Suprapubic skin (tissue), 4 donors: ENCODE results near the gene RBM41. TPM values are rescaled to one million over a fixed set of nuclear protein-coding genes. Genes with fewer than 3 reads are reported as not detected.
"Not testable (repeated sequence)": the region's sequence is repeated elsewhere in the genome, so short reads cannot be mapped to it uniquely, and the experiment has no call there.

Experiments
- DNase-seq, 2 donors: peaks; one replicate each; pipeline ENCODE4 v3.0.0-alpha.2; 2019; ENCODE audit warnings: low spot score in 2 of 2
- H3K27ac ChIP-seq: fragments of 200-600 bp; sonication (generic); one replicate; pipeline ENCODE4 v1.5.1; 2019
- H3K27me3 ChIP-seq: fragments of 200-600 bp; sonication (generic); one replicate; pipeline ENCODE4 v1.5.1; 2019
- H3K36me3 ChIP-seq: fragments of 200-600 bp; sonication (generic); one replicate; pipeline ENCODE4 v1.5.1; 2019
- H3K4me1 ChIP-seq: fragments of 200-600 bp; sonication (generic); one replicate; pipeline ENCODE4 v1.5.1; 2019
- H3K4me3 ChIP-seq: fragments of 200-600 bp; sonication (generic); one replicate; pipeline ENCODE4 v1.5.1; 2019; ENCODE audit warnings: mild to moderate bottlenecking
- H3K9me3 ChIP-seq: fragments of 200-600 bp; sonication (generic); one replicate; pipeline ENCODE4 v1.5.1; 2019
- EP300 ChIP-seq: sonication (generic); formaldehyde crosslinking; IDR thresholded peaks from one replicate; pipeline ENCODE4 v1.6.1; 2017; ENCODE audit warnings: antibody characterized with exemption
- POLR2A ChIP-seq, 2 donors: fragments of 450-650 bp; IDR thresholded peaks; one replicate each; pipeline ENCODE4 v1.6.1; 2017; ENCODE audit warnings: antibody characterized with exemption in 2 of 2, mild to moderate bottlenecking in 2 of 2, moderate library complexity in 2 of 2
- POLR2AphosphoS5 ChIP-seq, 3 donors: sonication (generic); formaldehyde crosslinking; IDR thresholded peaks; one replicate each; pipeline ENCODE4 v1.6.1; 2017; ENCODE audit warnings: antibody characterized with exemption in 3 of 3
- WGBS: methylation state at CpG from one replicate; pipeline ENCODE4 v1.1.5; 2018; 5-methylcytosine and 5-hydroxymethylcytosine counted together
- total RNA-seq, 4 donors: library from RNA; depleted of rRNA; stranded (reverse); fragments of >200 nt; gene quantifications; one replicate each; pipeline ENCODE4 v1.1.0, GENCODE V29; 2016
- TF ChIP-seq, protein P1 (sequence below), 2 donors: fragments of 200-600 bp in 1 of 2; fragments of 450-650 bp in 1 of 2; sonication (generic) in 1 of 2; IDR thresholded peaks; one replicate each; pipeline ENCODE4 v1.5.1; 2016 to 2019; ENCODE audit warnings: antibody characterized with exemption in 2 of 2, mild to moderate bottlenecking in 1 of 2, moderate library complexity in 1 of 2

RBM41 gene
- total RNA-seq: 10 to 100 TPM; 11.7 to 29.7 (median 18.9) TPM

DNA sequence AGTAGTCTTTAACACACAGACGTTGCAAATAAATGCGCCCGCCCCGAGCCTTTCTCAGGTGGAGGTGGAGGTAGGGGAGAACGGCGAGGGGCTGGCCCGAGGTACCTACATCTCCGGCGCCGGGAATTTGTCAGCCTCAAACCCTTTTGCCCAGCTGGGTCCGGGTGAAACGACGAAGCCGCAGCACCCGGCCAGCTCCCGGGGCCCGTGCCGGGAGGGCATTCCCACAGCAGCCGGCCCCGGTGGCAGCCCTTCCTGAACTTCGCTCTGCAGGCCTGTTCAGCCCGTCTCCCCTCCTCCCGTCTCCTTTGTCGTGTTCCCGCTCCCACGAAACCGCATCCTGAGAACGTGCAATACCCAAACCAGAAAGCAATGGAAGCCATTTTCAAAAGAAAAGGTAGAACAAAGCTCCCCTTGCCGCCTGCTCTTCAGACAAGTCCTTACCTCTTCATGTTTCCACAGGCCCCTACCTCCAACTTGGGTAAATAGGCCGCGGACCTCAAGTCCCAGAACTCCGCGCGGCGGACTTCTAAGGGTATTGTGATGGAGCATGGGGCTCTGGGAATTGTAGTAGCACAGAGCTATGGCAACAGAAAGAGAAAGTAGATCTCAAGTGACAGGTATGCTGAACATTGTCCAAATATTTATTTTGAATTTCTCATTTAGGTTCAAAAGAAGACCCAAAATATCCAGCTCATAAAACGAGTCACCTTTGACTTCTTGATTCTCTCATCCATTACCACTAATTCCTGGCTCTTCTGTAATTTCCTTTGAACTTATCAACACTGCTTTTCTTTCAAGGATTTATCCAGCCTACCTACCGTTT is at the start of gene RBM41:
TSS of gene RBM41 (minus strand) at position 501 of the 826 bp plus-strand sequence. CDS start at position 452, 49 bp downstream.
- no peak for TF ChIP-seq EP300
- no peak for TF ChIP-seq POLR2A (IDR thresholded peaks at IDR 0.05)
- Histone ChIP-seq H3K4me3 (peak within 1 kb of the TSS; percentile 65), H3K9me3 (no peaks in the 10 kb centered on the region), H3K4me1 (peaks cover 5% of the 10 kb centered on the region), H3K36me3 (peaks cover 14% of the 10 kb centered on the region), H3K27me3 (no peaks in the 10 kb centered on the region), H3K27ac (peak within 1 kb of the TSS; percentile 62)
- peak; percentile 73 to 77 for DNase-seq
- 24% methylated on average over 30 of the region's 37 CpGs for WGBS

DNA sequence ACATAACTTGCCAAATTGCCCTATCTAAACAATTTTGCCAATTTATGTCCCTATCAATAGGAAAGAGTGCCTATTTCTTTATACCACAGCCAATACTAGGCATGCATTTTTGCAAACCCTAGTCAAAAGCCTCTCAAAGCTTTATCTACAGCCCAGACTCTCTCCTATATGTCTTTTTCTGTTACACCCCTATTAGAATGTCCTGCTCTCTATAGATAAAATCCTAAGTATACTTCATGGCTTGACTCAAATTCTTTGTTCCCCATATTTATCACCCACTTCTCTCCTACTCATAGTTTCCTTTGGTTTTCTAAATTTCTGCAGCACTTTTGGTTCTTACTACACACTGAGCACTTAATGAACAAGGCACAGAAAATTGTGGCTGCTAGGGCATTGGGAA is 49.6 kb upstream of the RBM41 start:
- Histone ChIP-seq H3K4me1 (no peaks in the 10 kb centered on the region), H3K27ac (no peak overlapping the region), H3K4me3 (no peak overlapping the region), H3K27me3 (no peaks in the 10 kb centered on the region), H3K36me3 (no peaks in the 10 kb centered on the region), H3K9me3 (no peaks in the 10 kb centered on the region)
- no peak for TF ChIP-seq POLR2A (IDR thresholded peaks at IDR 0.05)
- TF ChIP-seq EP300: no peak
- TF ChIP-seq, protein P1, sequence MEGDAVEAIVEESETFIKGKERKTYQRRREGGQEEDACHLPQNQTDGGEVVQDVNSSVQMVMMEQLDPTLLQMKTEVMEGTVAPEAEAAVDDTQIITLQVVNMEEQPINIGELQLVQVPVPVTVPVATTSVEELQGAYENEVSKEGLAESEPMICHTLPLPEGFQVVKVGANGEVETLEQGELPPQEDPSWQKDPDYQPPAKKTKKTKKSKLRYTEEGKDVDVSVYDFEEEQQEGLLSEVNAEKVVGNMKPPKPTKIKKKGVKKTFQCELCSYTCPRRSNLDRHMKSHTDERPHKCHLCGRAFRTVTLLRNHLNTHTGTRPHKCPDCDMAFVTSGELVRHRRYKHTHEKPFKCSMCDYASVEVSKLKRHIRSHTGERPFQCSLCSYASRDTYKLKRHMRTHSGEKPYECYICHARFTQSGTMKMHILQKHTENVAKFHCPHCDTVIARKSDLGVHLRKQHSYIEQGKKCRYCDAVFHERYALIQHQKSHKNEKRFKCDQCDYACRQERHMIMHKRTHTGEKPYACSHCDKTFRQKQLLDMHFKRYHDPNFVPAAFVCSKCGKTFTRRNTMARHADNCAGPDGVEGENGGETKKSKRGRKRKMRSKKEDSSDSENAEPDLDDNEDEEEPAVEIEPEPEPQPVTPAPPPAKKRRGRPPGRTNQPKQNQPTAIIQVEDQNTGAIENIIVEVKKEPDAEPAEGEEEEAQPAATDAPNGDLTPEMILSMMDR (IDR thresholded peaks at IDR 0.05): no peak
- no peak for TF ChIP-seq POLR2AphosphoS5 (IDR thresholded peaks at IDR 0.05)
- no peak for DNase-seq

DNA sequence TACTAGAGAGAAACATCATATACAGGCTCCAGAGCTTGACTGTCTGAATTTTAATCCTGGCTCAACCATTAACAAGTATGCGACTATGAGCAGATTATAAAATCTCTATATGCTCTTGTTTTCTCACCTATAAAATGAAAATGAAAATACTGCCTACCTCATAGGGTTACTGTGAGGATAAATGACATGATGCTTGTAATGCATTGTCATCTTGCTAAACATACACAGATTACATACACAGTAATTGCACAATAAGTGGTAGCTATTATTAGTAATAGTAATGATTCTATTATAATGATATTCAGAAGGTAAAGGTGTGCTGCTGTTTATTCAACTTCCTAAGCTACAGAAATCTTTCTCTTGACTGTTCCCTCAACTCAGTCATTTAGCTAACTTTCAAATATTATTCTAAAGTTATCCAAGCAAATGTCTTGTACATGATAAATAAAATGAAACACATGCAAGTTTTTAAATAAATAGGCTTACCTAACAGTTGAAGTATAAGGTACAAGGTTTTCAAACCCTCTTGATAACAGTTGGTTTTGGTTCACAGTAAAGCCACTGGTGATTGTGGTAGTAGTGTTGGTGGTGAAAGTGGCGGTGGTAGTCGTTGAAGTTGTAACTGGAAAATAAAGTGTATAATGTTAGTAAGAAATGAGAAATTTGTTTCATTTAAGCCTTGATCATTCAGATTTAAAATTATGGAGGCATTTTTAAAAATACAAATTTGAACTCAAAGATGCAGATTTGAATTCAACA is 48.7 kb upstream of the RBM41 start:
- no peaks in the 10 kb centered on the region for H3K27me3 ChIP-seq
- WGBS: 83% methylated on average over 3 of the region's 3 CpGs
- no peaks in the 10 kb centered on the region for H3K9me3 ChIP-seq
- no peak for DNase-seq
- H3K4me1 ChIP-seq: no peaks in the 10 kb centered on the region
- no peak overlapping the region for H3K4me3 ChIP-seq
- TF ChIP-seq POLR2AphosphoS5 (IDR thresholded peaks at IDR 0.05) (no peak), EP300 (no peak)
- H3K36me3 ChIP-seq: no peaks in the 10 kb centered on the region
- no peak overlapping the region for H3K27ac ChIP-seq

DNA sequence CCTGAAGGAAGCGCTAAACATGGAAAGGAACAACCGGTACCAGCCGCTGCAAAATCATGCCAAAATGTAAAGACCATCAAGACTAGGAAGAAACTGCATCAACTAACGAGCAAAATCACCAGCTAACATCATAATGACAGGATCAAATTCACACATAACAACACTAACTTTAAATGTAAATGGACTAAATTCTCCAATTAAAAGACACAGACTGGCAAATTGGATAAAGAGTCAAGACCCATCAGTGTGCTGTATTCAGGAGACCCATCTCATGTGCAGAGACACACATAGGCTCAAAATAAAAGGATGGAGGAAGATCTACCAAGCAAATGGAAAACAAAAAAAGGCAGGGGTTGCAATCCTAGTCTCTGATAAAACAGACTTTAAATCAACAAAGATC is 39.0 kb upstream of the RBM41 start:
- H3K36me3 ChIP-seq, H3K27me3 ChIP-seq, H3K4me1 ChIP-seq, H3K9me3 ChIP-seq, DNase-seq, H3K4me3 ChIP-seq, H3K27ac ChIP-seq: not testable (repeated sequence)
- 60% methylated on average over 1 of the region's 4 CpGs for WGBS

DNA sequence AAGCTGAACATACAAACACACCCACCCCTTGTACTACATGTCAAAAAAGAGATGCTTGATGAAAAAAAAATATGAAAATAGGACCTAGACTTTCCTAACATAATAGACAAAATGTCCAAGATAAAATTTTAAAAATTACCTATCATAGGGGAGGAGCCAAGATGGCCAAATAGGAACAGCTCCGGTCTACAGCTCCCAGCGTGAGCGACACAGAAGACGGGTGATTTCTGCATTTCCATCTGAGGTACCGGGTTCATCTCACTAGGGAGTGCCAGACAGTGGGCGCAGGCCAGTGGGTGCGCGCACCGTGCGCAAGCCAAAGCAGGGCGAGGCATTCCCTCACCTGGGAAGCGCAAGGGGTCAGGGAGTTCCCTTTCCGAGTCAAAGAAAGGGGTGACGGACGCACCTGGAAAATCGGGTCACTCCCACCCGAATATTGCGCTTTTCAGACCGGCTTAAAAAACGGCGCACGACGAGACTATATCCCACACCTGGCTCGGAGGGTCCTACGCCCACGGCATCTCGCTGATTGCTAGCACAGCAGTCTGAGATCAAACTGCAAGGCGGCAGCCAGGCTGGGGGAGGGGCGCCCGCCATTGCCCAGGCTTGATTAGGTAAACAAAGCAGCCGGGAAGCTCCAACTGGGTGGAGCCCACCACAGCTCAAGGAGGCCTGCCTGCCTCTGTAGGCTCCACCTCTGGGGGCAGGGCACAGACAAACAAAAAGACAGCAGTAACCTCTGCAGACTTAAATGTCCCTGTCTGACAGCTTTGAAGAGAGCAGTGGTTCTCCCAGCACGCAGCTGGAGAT is 37.2 kb upstream of the RBM41 start:
- DNase-seq, H3K27ac ChIP-seq, H3K9me3 ChIP-seq, H3K36me3 ChIP-seq, H3K27me3 ChIP-seq, H3K4me1 ChIP-seq: not testable (repeated sequence)
- H3K4me3 ChIP-seq: peak overlapping the region; percentile 38
- WGBS: 52% methylated on average over 26 of the region's 32 CpGs

DNA sequence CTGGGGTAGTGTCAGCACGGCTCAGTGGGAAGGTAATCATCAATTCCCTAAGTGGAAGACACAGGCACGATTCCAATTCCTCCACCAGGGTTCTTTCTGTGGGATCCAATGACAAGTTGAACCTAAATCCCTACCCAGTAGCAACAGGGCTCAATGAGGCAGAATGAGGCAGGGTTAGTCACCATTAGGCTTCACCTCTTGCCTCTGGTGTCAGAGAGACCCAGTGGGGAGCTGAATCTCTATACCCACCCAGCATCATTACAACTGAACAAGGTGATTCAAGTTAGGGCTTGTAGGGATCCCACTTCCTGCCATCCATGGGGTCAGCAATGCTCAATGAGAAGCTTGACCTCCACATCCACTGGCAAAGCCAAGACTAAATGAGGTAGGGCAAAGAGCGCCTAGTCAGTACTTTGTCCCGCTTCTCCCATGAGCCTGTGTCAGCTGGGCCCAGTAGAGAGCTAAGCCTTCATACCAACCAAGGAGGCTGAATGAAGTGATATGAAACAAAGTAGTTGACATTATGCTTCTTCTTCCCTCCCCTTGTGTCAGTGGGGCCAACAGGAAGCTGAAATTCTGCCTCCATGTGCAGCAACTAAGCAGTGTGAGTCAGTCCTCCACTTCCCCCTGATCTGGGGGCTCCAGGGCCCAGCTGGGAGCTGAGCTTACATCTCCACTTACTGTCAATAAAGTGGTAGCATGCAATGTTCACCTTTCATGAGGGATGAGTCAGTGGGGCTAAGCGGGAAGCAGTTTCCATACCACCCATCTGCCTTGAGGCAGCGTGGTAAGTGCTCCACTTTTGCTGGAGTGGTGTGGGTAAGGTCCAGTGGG is 36.4 kb upstream of the RBM41 start:
- 53% methylated on average over 4 of the region's 6 CpGs for WGBS
- Histone ChIP-seq H3K27me3 (no peaks in the 10 kb centered on the region), H3K36me3 (no peaks in the 10 kb centered on the region), H3K4me3 (no peak overlapping the region), H3K9me3 (no peaks in the 10 kb centered on the region), H3K4me1 (no peaks in the 10 kb centered on the region), H3K27ac (no peak overlapping the region)
- DNase-seq: no peak
- TF ChIP-seq POLR2AphosphoS5 (IDR thresholded peaks at IDR 0.05): no peak
- TF ChIP-seq EP300: no peak
- TF ChIP-seq POLR2A (IDR thresholded peaks at IDR 0.05): no peak

DNA sequence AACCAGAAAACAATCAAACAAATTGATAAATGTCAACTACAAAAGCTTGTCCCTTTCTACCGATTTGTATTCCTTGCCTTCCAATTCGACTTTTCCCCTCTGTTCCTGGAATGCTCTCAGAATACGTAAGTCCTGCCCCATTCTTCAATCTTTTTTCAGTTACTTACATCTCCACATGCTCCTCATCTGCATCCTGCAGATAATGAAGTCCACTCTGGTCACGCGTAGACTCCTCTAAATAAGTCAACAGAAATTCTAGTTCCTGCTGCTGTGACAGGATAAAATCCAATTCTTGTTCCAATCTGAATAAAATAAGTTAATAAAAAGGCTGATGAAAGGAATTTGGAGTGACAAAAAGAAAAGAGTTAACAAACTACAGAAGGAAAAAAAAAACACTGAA is 34.4 kb upstream of the RBM41 start:
- 74% methylated on average over 5 of the region's 5 CpGs for WGBS
- H3K36me3 ChIP-seq: no peaks in the 10 kb centered on the region
- TF ChIP-seq, protein P1 (IDR thresholded peaks at IDR 0.05): no peak
- TF ChIP-seq EP300: no peak
- TF ChIP-seq POLR2A (IDR thresholded peaks at IDR 0.05): no peak
- no peak for TF ChIP-seq POLR2AphosphoS5 (IDR thresholded peaks at IDR 0.05)
- no peak for DNase-seq
- no peaks in the 10 kb centered on the region for H3K9me3 ChIP-seq
- H3K27me3 ChIP-seq: no peaks in the 10 kb centered on the region
- no peaks in the 10 kb centered on the region for H3K4me1 ChIP-seq
- H3K4me3 ChIP-seq: no peak overlapping the region
- H3K27ac ChIP-seq: no peak overlapping the region
